Peyer's patch (tissue), 4 donors: ENCODE results near the gene PTPRB. TPM values are rescaled to one million over a fixed set of nuclear protein-coding genes. Genes with fewer than 3 reads are reported as not detected.

Experiments used
- DNase-seq, 3 donors: peaks; one replicate each; pipeline ENCODE4 v3.0.0-alpha.2; 2017 to 2019
- H3K27ac ChIP-seq, 4 donors: fragments of 200-600 bp; sonication (generic); one replicate each; pipeline ENCODE4 v1.5.1; 2016 to 2019
- H3K27me3 ChIP-seq, 2 donors: fragments of 200-600 bp; sonication (generic); one replicate each; pipeline ENCODE4 v1.5.1; 2019
- H3K36me3 ChIP-seq, 3 donors: fragments of 200-600 bp; sonication (generic); one replicate each; pipeline ENCODE4 v1.5.1; 2016 to 2019
- H3K4me1 ChIP-seq, 4 donors: fragments of 200-600 bp; sonication (generic); one replicate each; pipeline ENCODE4 v1.5.1; 2016 to 2019
- H3K4me3 ChIP-seq, 4 donors: fragments of 200-600 bp; sonication (generic); 1 replicate in 3 of 4; 2 replicates in 1 of 4; pipeline ENCODE4 v1.5.1; 2016 to 2019; ENCODE audit warnings: mild to moderate bottlenecking in 1 of 4
- H3K9me3 ChIP-seq, 4 donors: fragments of 200-600 bp; sonication (generic); one replicate each; pipeline ENCODE4 v1.5.1; 2016 to 2019; ENCODE audit warnings: mild to moderate bottlenecking in 1 of 4
- CTCF ChIP-seq, 6 experiments: fragments of 450-650 bp in 4 of 6; fragments of 200-600 bp in 2 of 6; sonication (generic) in 1 of 6; IDR thresholded peaks; one replicate each; pipeline ENCODE4 v1.5.1; 2017 to 2019; ENCODE audit warnings: antibody characterized with exemption in 6 of 6, mild to moderate bottlenecking in 3 of 6, moderate library complexity in 1 of 6
- POLR2A ChIP-seq, 2 donors: fragments of 450-650 bp; IDR thresholded peaks; one replicate each; pipeline ENCODE4 v1.5.1; 2017; ENCODE audit warnings: antibody characterized with exemption in 2 of 2, mild to moderate bottlenecking in 2 of 2, moderate library complexity in 2 of 2
- total RNA-seq, 4 donors: library from RNA; depleted of rRNA; stranded (reverse); fragments of >200 nt; gene quantifications; one replicate each; pipeline ENCODE4 v1.1.0, GENCODE V29; 2016

PTPRB gene
- total RNA-seq, 4 donors from 2014 or later, result 10.5 to 38.8 (median 30.5) TPM

DNA sequence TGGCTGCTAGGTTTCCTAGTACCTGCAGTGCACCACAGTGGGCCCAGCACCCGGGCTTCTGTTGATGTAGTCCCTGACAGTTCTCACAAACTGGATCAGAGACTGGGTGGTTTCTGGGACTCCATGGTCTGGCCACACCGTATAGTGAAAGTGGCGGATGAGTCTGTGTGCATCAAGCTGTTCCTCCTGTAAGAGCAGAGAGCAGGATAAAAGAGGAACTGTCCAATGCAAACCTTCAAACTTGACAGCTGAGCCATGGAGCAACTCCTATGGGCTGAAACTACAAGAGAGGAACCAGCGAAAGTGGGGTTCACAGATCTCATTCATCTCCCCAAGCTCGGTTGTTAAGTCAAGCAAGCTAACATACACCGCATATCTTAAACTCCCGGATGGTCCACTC, 102.8 kb downstream of the PTPRB start:
- Histone ChIP-seq H3K9me3 (no peaks in the 10 kb centered on the region), H3K36me3 (peaks cover 0 to 30% (median 0%) of the 10 kb centered on the region in 3 donors), H3K27me3 (no peaks in the 10 kb centered on the region), H3K27ac (no peak overlapping the region), H3K4me3 (no peak overlapping the region), H3K4me1 (peaks cover 0 to 7% (median 0%) of the 10 kb centered on the region in 4 donors)
- no peak for DNase-seq
- TF ChIP-seq POLR2A (IDR thresholded peaks at IDR 0.05), result no peak
- TF ChIP-seq CTCF (IDR thresholded peaks at IDR 0.05), result no peak

DNA sequence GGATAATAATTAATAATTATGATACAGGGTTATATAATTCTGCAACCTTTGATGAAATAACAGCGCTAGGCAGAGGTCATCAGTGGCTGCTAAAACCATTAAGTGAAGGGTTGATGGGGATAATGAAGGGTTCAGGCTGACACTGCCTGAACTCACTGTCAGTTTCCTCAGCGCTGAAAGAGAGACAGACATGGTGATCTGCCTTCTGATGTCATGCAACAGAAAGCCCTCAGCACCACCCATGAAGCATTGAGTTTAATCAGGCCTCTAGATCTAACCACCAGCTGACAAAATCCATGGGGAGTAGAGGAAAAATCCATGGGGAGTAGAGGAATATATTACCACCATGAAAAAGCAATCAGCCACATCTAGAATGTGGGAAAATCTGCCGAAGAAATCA, 107.6 kb downstream of the PTPRB start:
- Histone ChIP-seq H3K4me3 (no peak overlapping the region), H3K27me3 (no peaks in the 10 kb centered on the region), H3K9me3 (no peaks in the 10 kb centered on the region), H3K27ac (no peak overlapping the region), H3K36me3 (peaks cover 0 to 25% (median 0%) of the 10 kb centered on the region in 3 donors), H3K4me1 (no peaks in the 10 kb centered on the region)
- no peak for TF ChIP-seq POLR2A (IDR thresholded peaks at IDR 0.05)
- no peak for DNase-seq

DNA sequence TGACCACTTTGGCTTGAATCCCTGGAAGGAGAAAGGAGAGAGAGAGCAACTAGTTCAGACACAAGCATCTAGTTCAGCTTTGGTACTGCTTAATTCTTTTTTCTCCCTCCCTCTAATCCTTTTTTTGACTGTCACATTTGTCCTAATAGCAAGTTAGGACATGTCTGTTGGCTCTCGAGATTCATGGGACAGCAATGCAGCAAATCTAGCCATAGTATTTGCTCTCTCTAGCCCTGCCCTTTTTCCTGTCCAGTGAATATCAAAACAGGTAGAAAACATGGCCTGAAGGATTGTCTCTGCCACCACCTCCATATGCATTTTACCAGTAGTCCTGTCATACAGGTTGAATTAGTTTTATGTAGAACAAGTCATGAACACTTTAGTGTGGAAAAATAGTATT, 116.4 kb downstream of the PTPRB start:
- Histone ChIP-seq H3K27me3 (no peaks in the 10 kb centered on the region), H3K4me1 (no peaks in the 10 kb centered on the region), H3K36me3 (peaks cover 0 to 12% (median 0%) of the 10 kb centered on the region in 3 donors), H3K9me3 (no peaks in the 10 kb centered on the region), H3K4me3 (no peak overlapping the region), H3K27ac (no peak overlapping the region)
- no peak for DNase-seq
- TF ChIP-seq CTCF (IDR thresholded peaks at IDR 0.05), result no peak
- TF ChIP-seq POLR2A (IDR thresholded peaks at IDR 0.05), result no peak

- Histone ChIP-seq H3K27ac (no peak overlapping the region), H3K27me3 (no peaks in the 10 kb centered on the region), H3K4me1 (no peaks in the 10 kb centered on the region), H3K36me3 (no peaks in the 10 kb centered on the region), H3K9me3 (no peaks in the 10 kb centered on the region), H3K4me3 (no peak overlapping the region)
- TF ChIP-seq CTCF (IDR thresholded peaks at IDR 0.05) (no peak), POLR2A (IDR thresholded peaks at IDR 0.05) (no peak)
- DNase-seq, result no peak
These were observed 123.8 kb downstream of the PTPRB start for GRCh38 chr12:70513426-70513825.

DNA sequence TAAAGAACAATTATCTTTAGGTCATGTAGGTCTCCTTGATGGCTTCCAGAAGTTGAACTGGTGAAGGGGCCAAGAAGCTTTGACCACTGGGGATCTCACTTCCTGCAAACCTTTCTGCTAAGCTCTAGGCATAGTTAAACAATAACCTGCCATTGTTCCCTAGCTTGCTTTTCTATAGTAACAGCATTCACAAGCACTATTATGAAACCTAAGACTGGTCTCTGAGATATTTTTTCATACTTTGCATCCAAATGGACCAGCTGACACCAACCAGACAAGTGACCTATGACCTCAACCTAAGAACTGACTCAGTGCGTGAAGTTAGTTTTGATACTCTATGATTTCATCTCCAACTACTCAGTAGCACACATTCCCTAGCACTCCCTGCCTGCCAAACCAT, 129.1 kb downstream of the PTPRB start:
- H3K4me1 ChIP-seq, result no peaks in the 10 kb centered on the region
- no peaks in the 10 kb centered on the region for H3K36me3 ChIP-seq
- DNase-seq, result no peak
- no peak for TF ChIP-seq CTCF (IDR thresholded peaks at IDR 0.05)
- TF ChIP-seq POLR2A (IDR thresholded peaks at IDR 0.05), result no peak
- no peaks in the 10 kb centered on the region for H3K9me3 ChIP-seq
- no peak overlapping the region for H3K27ac ChIP-seq
- no peaks in the 10 kb centered on the region for H3K27me3 ChIP-seq
- no peak overlapping the region for H3K4me3 ChIP-seq

DNA sequence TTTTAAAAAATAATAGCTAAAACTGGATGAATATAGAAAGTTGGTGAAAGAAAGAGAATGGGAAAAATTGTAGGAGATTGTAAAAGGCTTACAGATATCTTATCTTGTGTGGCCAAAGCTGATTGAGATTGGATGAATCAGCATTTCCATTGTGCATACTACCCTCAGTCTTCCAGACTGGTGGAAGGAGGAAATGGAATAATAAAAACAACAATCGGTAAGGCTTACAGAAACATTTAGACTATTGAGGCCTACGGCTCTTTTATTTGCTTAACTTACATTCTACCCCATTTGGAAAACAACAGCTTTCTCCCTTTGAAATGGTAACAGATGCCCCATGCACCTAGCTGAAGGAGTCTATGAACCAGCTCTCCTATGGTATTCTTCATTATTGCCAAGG, 129.8 kb downstream of the PTPRB start:
- H3K36me3 ChIP-seq, result no peaks in the 10 kb centered on the region
- no peak for TF ChIP-seq POLR2A (IDR thresholded peaks at IDR 0.05)
- TF ChIP-seq CTCF (IDR thresholded peaks at IDR 0.05), result no peak
- no peak overlapping the region for H3K27ac ChIP-seq
- DNase-seq, result no peak
- H3K4me1 ChIP-seq, result no peaks in the 10 kb centered on the region
- H3K9me3 ChIP-seq, result no peaks in the 10 kb centered on the region
- no peak overlapping the region for H3K4me3 ChIP-seq
- no peaks in the 10 kb centered on the region for H3K27me3 ChIP-seq
